ENCODE results near the gene NT5DC2. TPM values are rescaled to one million over a fixed set of nuclear protein-coding genes. Genes with fewer than 3 reads are reported as not detected.

Gene NT5DC2
- total RNA-seq, 4 donors from 2014 or later, result 18.3 to 50.3 (median 39.5) TPM

DNA sequence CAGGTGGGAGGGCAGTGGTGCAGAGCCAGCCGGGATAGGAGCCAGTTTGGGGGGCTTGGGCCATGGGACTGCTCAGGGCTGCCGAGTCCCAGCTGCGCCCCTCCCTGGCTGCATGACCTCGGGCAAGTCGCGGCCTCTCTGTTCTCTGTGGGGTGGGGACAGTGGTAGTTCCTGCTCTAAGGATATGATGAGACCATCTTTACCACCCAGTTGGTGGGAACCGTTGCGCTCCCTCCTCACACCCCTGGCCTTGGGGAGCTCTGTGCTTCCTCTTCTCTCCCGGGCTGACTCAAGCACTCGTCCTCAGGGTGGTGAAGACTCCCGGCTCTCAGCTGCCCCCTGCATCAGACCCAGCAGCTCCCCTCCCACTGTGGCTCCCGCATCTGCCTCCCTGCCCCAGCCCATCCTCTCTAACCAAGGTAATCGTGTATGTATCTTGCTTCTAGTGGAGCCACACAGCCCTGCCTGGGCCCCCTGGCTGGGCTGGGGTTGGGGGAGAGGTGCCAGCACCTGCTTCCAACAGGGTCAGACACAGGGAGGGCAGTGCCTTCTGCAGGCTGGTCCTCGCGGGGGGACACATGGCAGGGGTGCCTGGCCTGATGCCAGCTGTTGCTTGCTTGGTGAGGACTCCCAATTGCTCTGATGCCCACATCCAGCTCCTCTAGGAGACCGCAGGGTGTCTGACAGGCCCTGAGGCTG, 53.6 kb downstream of the NT5DC2 start:
- no peak for DNase-seq (ENCODE audit: low spot score)

GRCh38 chr3:52479037-52479876, 54.4 kb downstream of the NT5DC2 start:
- ATAC-seq (ENCODE audit: low FRiP score) (no peak), DNase-seq (ENCODE audit: low spot score) (no peak)
- TF ChIP-seq, protein P1, sequence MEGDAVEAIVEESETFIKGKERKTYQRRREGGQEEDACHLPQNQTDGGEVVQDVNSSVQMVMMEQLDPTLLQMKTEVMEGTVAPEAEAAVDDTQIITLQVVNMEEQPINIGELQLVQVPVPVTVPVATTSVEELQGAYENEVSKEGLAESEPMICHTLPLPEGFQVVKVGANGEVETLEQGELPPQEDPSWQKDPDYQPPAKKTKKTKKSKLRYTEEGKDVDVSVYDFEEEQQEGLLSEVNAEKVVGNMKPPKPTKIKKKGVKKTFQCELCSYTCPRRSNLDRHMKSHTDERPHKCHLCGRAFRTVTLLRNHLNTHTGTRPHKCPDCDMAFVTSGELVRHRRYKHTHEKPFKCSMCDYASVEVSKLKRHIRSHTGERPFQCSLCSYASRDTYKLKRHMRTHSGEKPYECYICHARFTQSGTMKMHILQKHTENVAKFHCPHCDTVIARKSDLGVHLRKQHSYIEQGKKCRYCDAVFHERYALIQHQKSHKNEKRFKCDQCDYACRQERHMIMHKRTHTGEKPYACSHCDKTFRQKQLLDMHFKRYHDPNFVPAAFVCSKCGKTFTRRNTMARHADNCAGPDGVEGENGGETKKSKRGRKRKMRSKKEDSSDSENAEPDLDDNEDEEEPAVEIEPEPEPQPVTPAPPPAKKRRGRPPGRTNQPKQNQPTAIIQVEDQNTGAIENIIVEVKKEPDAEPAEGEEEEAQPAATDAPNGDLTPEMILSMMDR (IDR thresholded peaks at IDR 0.05), result no peak

More for the DNA sequence above, 53.6 kb downstream of the NT5DC2 start:
- ATAC-seq (ENCODE audit: low FRiP score), result no peak
- TF ChIP-seq, protein P1 (IDR thresholded peaks at IDR 0.05), result no peak

GRCh38 chr3:52477796-52478095, 55.9 kb downstream of the NT5DC2 start:
- TF ChIP-seq, protein P1 (IDR thresholded peaks at IDR 0.05), result no peak
- no peak for ATAC-seq (ENCODE audit: low FRiP score)
- no peak for DNase-seq (ENCODE audit: low spot score)

DNA sequence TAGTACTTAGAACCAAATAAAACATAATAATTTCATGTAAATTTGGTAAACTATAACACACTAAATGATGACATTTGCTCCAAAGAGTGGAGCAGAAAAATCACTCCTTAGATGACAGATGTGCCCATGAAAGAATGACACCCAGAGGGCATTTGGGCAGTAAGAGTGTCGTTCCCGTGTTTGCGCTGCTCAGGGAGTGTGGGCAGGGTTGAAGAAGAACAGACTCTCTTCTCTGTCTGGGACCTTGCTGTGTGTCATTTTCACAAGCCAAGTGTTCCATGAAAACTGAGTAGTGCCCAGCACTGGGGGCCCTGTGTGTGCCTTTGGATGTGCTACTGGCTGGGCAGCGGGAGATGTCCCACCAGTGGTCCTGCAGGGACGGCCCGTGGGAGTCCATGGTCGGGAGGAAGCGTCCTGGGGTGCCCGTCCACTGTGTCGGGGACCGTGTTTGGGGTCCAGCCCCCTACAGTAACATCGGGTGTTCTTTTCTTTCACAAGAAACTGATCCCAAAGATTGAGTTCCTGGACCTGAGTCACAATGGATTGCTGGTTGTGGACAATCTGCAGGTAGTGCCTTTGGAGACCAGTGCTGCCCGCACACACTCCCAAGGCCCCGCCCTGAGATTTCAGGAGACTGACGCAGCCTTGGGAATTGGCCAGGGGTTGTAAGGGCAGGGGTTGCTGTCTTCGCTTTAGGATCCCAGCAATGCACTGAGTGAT, 56.4 kb downstream of the NT5DC2 start:
- no peak for ATAC-seq (ENCODE audit: low FRiP score)
- DNase-seq (ENCODE audit: low spot score), result no peak
- TF ChIP-seq, protein P1 (IDR thresholded peaks at IDR 0.05), result no peak

Small RNA genes within 50 kb of the gene (small RNA-seq; reads per million reads assigned to genes)
- gene RNU6-856P, result not detected
- not detected for gene RNU6ATAC16P

Other genes with a start within 250 kb of the NT5DC2 start
- 10 to 100 TPM; 12.7 to 63.5 (median 41.4) TPM for gene GLYCTK, start 246.0 kb downstream of the NT5DC2 start, total RNA-seq
- gene DNAH1, start 217.5 kb downstream of the NT5DC2 start, total RNA-seq, result 10 to 100 TPM in 3 of 4 donors, 1 to 10 TPM in 1; 6.7 to 24.9 (median 14.1) TPM
- 10 to 100 TPM; 44.6 to 73.0 (median 57.4) TPM for gene BAP1, start 123.8 kb downstream of the NT5DC2 start, total RNA-seq
- 10 to 100 TPM in 2 of 4 donors, 1 to 10 TPM in 2; 5.5 to 12.9 (median 9.1) TPM for gene PHF7, start 123.2 kb downstream of the NT5DC2 start, total RNA-seq
- gene SEMA3G, start 88.8 kb downstream of the NT5DC2 start, total RNA-seq, result 100 to 1,000 TPM in 3 of 4 donors, 10 to 100 TPM in 1; 21.3 to 200 (median 131) TPM
- gene TNNC1, start 79.8 kb downstream of the NT5DC2 start, total RNA-seq, result 1 to 10 TPM in 2 of 4 donors, not detected in 2; 2.4 to 2.5 TPM
- 10 to 100 TPM; 59.8 to 82.3 (median 68.5) TPM for gene NISCH, start 78.3 kb downstream of the NT5DC2 start, total RNA-seq
- gene STAB1, start 38.5 kb downstream of the NT5DC2 start, total RNA-seq, result 100 to 1,000 TPM; 231 to 610 (median 304) TPM
- gene UQCC5, start 2.7 kb upstream of the NT5DC2 start, total RNA-seq, result 10 to 100 TPM in 2 of 4 donors, 1 to 10 TPM in 2; 3.2 to 27.9 (median 13.8) TPM
- gene PBRM1, start 152.1 kb upstream of the NT5DC2 start, total RNA-seq, result 100 to 1,000 TPM in 3 of 4 donors, 10 to 100 TPM in 1; 89.4 to 118 (median 114) TPM
- gene GNL3, start 152.2 kb upstream of the NT5DC2 start, total RNA-seq, result 100 to 1,000 TPM in 2 of 4 donors, 10 to 100 TPM in 2; 55.8 to 371 (median 93.0) TPM
- gene GLT8D1, start 171.9 kb upstream of the NT5DC2 start, total RNA-seq, result 10 to 100 TPM; 24.0 to 53.0 (median 45.4) TPM
- gene SPCS1, start 172.2 kb upstream of the NT5DC2 start, total RNA-seq, result 100 to 1,000 TPM in 2 of 4 donors, 10 to 100 TPM in 2; 49.2 to 138 (median 84.9) TPM
- 10 to 100 TPM; 16.8 to 22.0 (median 18.7) TPM for gene NEK4, start 237.1 kb upstream of the NT5DC2 start, total RNA-seq
- under 1 TPM in 1 of 4 donors, not detected in 3; 0.94 TPM for gene ITIH1, start 243.7 kb upstream of the NT5DC2 start, total RNA-seq